Smooth muscle cell (in vitro differentiated cells): ENCODE data around the gene PHACTR4. TPM values are rescaled to one million over a fixed set of nuclear protein-coding genes. Genes with fewer than 3 reads are reported as not detected.
"Not testable (repeated sequence)": the region's sequence is repeated elsewhere in the genome, so short reads cannot be mapped to it uniquely, and the experiment has no call there.

Source experiments
- DNase-seq: peaks from one replicate; lab custom pipeline; 2025; ENCODE audit not compliant: unreplicated experiment; lab: John Stamatoyannopoulos, UW
- H2AFZ ChIP-seq: fragments of 200-600 bp; sonication (generic); 2 replicates; pipeline ENCODE4 v1.6.0; 2016; ENCODE audit warnings: antibody characterized with exemption, low read depth, mild to moderate bottlenecking
- H3F3A ChIP-seq: fragments of 200-600 bp; sonication (generic); 2 replicates; pipeline ENCODE4 v1.6.0; 2017; ENCODE audit warnings: antibody characterized with exemption, low read depth
- H3K27ac ChIP-seq: fragments of 200-600 bp; sonication (generic); 2 replicates; pipeline ENCODE4 v1.5.1; 2016; ENCODE audit warnings: low read depth, mild to moderate bottlenecking
- H3K27me3 ChIP-seq: fragments of 200-600 bp; sonication (generic); 2 replicates; pipeline ENCODE4 v1.6.1; 2016; ENCODE audit warnings: low read depth, mild to moderate bottlenecking
- H3K36me3 ChIP-seq: fragments of 200-600 bp; sonication (generic); 2 replicates; pipeline ENCODE4 v1.5.1; 2016; ENCODE audit warnings: low read depth
- H3K4me1 ChIP-seq: fragments of 200-600 bp; sonication (generic); 2 replicates; pipeline ENCODE4 v1.5.1; 2016; ENCODE audit warnings: low read depth
- H3K4me2 ChIP-seq: fragments of 200-600 bp; sonication (generic); 2 replicates; pipeline ENCODE4 v1.6.0; 2016; ENCODE audit warnings: mild to moderate bottlenecking
- H3K4me3 ChIP-seq: fragments of 200-600 bp; sonication (generic); 2 replicates; pipeline ENCODE4 v1.5.1; 2016; ENCODE audit warnings: mild to moderate bottlenecking
- H3K79me2 ChIP-seq: fragments of 200-600 bp; sonication (generic); 2 replicates; pipeline ENCODE4 v1.6.0; 2016; ENCODE audit warnings: low read depth, mild to moderate bottlenecking
- H3K9ac ChIP-seq: fragments of 200-600 bp; sonication (generic); 2 replicates; pipeline ENCODE4 v1.6.0; 2016; ENCODE audit warnings: low read depth
- H3K9me3 ChIP-seq: fragments of 200-600 bp; sonication (generic); replicated peaks from 2 replicates; pipeline ENCODE4 v1.5.1; 2016; ENCODE audit warnings: low read depth
- H4K20me1 ChIP-seq: fragments of 200-600 bp; sonication (generic); 2 replicates; pipeline ENCODE4 v1.6.0; 2016; ENCODE audit warnings: low read depth
- WGBS: methylation state at CpG from one replicate; pipeline ENCODE4 v1.1.7; 2016; ENCODE audit warnings: low lambda C conversion rate; 5-methylcytosine and 5-hydroxymethylcytosine counted together
- polyA plus RNA-seq: library from polyadenylated mRNA; unstranded; fragments of >200 nt; fragmentation: Nextera tagmentation; extraction: Ambion mirVana; gene quantifications from 2 replicates; pipeline ENCODE4 v1.2.1, GENCODE V29; 2016
- total RNA-seq: library from RNA; depleted of rRNA; stranded (reverse); fragments of >200 nt; gene quantifications from 2 replicates; pipeline ENCODE4 v1.2.3, GENCODE V29; 2014
- TF ChIP-seq, protein P1 (sequence below): fragments of 200-600 bp; sonication (generic); IDR thresholded peaks from 2 replicates; pipeline ENCODE4 v1.5.1; 2017; ENCODE audit warnings: borderline replicate concordance, mild to moderate bottlenecking, antibody characterized with exemption; ENCODE audit not compliant: insufficient read depth, poor library complexity, severe bottlenecking

PHACTR4 gene
- total and polyA plus RNA-seq, 2 experiments from 2014 or later = 15.2 to 20.2 TPM

DNA sequence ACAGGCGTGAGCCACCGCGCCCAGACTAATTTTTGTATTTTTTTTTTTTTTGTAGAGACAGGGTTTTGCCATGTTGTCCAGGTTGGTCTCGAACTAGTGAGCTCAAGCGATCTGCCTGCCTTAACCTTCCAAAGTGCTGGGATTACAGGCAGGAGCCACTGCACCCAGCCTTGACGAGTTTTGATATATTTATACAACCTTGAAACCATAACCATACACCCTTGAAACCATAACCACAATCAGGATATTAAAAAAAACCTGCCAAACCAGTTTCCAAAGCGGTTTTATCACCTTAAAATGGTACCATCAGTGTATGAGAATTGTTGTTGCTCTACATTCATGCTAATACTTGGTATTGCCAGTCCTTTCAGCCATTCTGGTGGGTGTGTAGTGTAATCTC, 3.7 kb upstream of the PHACTR4 start:
- WGBS = 86% methylated on average over 7 of the region's 7 CpGs

DNA sequence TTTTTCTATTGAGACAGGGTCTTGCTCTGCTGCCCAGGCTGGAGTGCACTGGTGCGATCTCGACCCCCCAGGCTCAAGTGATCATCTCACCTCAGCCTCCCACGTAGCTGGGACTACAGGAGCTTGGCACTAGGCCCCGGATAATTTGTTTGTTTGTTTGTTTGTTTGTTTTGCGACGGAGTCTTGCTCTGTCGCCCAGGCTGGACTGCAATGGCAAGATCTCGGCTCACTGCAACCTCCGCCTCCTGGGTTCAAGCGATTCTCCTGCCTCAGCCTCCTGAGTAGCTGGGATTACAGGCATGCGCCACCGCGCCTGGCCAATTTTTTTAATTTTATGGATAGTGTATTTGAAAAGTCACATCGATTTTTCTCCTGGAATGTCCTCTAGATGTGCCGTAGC, 932 bp upstream of the PHACTR4 start:
- H3K4me2 ChIP-seq, H3K4me3 ChIP-seq, H3K36me3 ChIP-seq, H4K20me1 ChIP-seq, H3K9me3 ChIP-seq, DNase-seq, H3K4me1 ChIP-seq, H3K9ac ChIP-seq, H3K27ac ChIP-seq, H3K27me3 ChIP-seq, H3F3A ChIP-seq: not testable (repeated sequence)
- Histone ChIP-seq H3K79me2 (peaks cover 32% of the 10 kb centered on the region), H2AFZ (peak overlapping the region; percentile 89)
- WGBS = 98% methylated on average over 15 of the region's 15 CpGs

More for the DNA sequence above, 3.7 kb upstream of the PHACTR4 start:
- Histone ChIP-seq H3K79me2 (peaks cover 4% of the 10 kb centered on the region), H3K9ac (no peak overlapping the region), H3K27ac (no peak overlapping the region), H3K9me3 (no peaks in the 10 kb centered on the region), H4K20me1 (no peaks in the 10 kb centered on the region), H3K4me2 (no peak overlapping the region), H3K4me3 (no peak overlapping the region), H2AFZ (no peak overlapping the region), H3K36me3 (no peaks in the 10 kb centered on the region), H3F3A (peaks cover 4% of the 10 kb centered on the region), H3K4me1 (peaks cover 3% of the 10 kb centered on the region), H3K27me3 (no peaks in the 10 kb centered on the region)
- DNase-seq = no peak
- TF ChIP-seq, protein P1, sequence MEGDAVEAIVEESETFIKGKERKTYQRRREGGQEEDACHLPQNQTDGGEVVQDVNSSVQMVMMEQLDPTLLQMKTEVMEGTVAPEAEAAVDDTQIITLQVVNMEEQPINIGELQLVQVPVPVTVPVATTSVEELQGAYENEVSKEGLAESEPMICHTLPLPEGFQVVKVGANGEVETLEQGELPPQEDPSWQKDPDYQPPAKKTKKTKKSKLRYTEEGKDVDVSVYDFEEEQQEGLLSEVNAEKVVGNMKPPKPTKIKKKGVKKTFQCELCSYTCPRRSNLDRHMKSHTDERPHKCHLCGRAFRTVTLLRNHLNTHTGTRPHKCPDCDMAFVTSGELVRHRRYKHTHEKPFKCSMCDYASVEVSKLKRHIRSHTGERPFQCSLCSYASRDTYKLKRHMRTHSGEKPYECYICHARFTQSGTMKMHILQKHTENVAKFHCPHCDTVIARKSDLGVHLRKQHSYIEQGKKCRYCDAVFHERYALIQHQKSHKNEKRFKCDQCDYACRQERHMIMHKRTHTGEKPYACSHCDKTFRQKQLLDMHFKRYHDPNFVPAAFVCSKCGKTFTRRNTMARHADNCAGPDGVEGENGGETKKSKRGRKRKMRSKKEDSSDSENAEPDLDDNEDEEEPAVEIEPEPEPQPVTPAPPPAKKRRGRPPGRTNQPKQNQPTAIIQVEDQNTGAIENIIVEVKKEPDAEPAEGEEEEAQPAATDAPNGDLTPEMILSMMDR = no peak

DNA sequence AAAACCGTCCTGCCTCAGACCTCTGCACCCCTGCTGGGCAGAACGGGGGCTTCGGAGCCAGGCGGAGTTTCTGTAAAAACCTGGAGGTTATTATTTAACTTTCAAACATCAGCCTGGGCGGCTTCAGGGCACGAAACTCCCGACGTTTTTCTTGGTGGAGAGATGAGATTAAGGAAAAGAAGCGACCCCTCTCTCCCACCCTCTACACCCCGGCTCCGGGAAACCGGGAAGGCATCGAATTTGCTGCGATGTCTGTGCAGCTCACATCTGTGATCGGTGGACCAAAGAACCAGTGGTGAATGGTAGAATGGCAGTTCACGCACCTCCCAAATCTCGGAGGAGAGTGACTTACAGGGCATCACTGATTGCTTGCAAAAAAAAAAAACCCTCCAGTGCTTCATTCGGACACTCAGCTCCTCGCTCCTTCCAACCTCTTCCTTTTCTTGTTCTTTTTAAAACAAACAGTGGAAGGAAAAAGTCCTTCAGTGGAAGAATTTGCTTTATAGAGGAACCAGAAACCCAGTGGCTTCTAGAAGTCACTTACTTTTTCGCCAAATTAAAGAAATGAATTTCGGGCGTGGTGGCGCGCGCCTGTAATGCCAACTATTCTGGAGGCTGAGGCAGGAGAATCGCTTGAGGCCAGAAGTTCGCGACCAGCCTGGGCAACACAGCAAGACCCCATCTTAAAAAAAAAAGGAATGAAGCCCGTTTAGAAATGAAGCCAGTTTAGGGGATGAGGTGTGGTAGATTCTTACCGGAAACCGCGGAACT, 884 bp downstream of the PHACTR4 start:
- Histone ChIP-seq H3K4me2 (peak overlapping the region; percentile 98), H3K4me3 (peak overlapping the region; percentile 89)
- DNase-seq = no peak

DNA sequence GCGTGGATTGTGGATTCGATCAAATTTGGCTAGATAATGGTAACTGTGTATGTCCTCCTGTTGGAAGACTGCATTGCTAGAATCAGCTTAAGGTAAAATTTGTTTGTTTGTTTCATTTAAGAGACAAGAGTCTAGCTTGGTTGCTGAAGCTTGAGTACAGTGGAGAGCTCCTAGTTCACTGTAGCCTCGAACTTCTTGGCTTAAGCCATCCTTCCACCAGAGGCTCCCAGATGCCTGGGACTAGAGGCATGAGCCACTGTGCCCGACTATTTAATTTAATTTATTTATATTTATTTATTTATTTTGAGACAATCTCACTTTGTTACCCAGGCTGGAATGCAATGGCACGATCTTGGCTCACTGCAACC, 1.5 kb downstream of the PHACTR4 start:
- Histone ChIP-seq H3K4me3 (peak overlapping the region; percentile 89), H3F3A (peaks cover 16% of the 10 kb centered on the region), H3K9ac (no peak overlapping the region), H2AFZ (no peak overlapping the region), H3K4me2 (peak overlapping the region; percentile 98), H3K27me3 (no peaks in the 10 kb centered on the region), H3K27ac (no peak overlapping the region), H3K9me3 (no peaks in the 10 kb centered on the region), H3K4me1 (peaks cover 23% of the 10 kb centered on the region), H3K36me3 (no peaks in the 10 kb centered on the region), H4K20me1 (peaks cover 3% of the 10 kb centered on the region), H3K79me2 (peaks cover 49% of the 10 kb centered on the region)
- DNase-seq = no peak
- 95% methylated on average over 5 of the region's 5 CpGs for whole genome bisulfite sequencing
- TF ChIP-seq, protein P1 = no peak

More for the DNA sequence above, 884 bp downstream of the PHACTR4 start:
- Histone ChIP-seq H3K9me3 (no peaks in the 10 kb centered on the region), H4K20me1 (peaks cover 3% of the 10 kb centered on the region), H3K79me2 (peaks cover 44% of the 10 kb centered on the region), H3F3A (peaks cover 16% of the 10 kb centered on the region), H2AFZ (peak overlapping the region; percentile 89), H3K27ac (peak overlapping the region; percentile 77), H3K4me1 (peaks cover 23% of the 10 kb centered on the region), H3K9ac (peak overlapping the region; percentile 89), H3K27me3 (no peaks in the 10 kb centered on the region), H3K36me3 (no peaks in the 10 kb centered on the region)
- TF ChIP-seq, protein P1 = no peak
- 35% methylated on average over 32 of the region's 32 CpGs for WGBS

DNA sequence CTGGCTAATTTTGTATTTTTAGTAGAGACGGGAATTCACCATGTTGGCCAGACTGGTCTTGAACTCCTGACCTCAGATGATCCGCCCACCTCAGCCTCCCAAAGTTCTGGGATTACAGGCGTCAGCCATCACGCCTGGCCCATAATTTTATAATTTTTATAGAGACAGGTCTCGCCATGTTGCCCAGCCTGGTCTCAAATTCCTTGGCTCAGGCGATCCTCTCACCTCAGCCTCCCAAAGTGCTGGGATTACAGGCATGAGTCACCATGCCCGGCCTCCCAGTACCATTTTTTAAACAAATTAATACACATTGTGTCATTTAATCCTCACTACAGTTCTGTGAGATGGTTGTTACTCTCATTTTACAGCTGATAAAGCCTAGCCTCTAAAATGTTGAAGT, 3.9 kb downstream of the PHACTR4 start:
- peaks cover 23% of the 10 kb centered on the region for H3K4me1 ChIP-seq
- not testable (repeated sequence) for H3K4me3 ChIP-seq, H4K20me1 ChIP-seq, H3K36me3 ChIP-seq, DNase-seq, H2AFZ ChIP-seq, H3K27me3 ChIP-seq, H3K9me3 ChIP-seq
- H3K27ac ChIP-seq = peak overlapping the region; percentile 93
- H3K79me2 ChIP-seq = peaks cover 73% of the 10 kb centered on the region
- 75% methylated on average over 7 of the region's 7 CpGs for WGBS
- peaks cover 16% of the 10 kb centered on the region for H3F3A ChIP-seq
- H3K4me2 ChIP-seq = peak overlapping the region; percentile 37
- peak overlapping the region; percentile 52 for H3K9ac ChIP-seq
